HL-60 (cell line): ENCODE data around the gene WWC1.

Experiments used
- GABPA ChIP-seq: IDR thresholded peaks from 2 replicates; pipeline ENCODE4 v1.6.1; 2012; ENCODE audit warnings: low read depth
- POLR2AphosphoS5 ChIP-seq: IDR thresholded peaks from 2 replicates; pipeline ENCODE4 v1.6.1; 2012; ENCODE audit warnings: low read depth
- SPI1 ChIP-seq: IDR thresholded peaks from 2 replicates; pipeline ENCODE4 v1.6.1; 2012; ENCODE audit warnings: low read depth, mild to moderate bottlenecking, borderline replicate concordance
- TF ChIP-seq, protein P1 (sequence below): IDR thresholded peaks from one replicate; pipeline ENCODE4 v1.5.1; 2011; ENCODE audit warnings: low read length, control low read depth, inconsistent platforms; ENCODE audit not compliant: insufficient read depth

DNA sequence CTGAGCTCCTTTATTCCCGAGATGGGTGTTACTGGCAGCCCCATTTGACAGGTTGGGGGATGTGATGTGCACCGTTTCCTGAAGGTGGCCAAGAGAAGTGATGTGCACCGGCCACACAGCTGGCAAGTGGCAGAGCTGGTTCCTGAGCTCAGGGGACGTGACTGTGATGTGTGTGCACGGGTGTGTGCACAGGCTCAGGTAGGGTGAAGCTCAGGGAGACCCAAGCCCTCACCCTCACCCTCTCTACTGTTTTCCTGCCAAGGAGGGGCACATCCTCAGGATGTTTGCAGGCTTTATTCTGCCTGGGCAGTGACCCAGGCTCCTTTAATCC is 56.6 kb downstream of the WWC1 start:
- TF ChIP-seq, protein P1, sequence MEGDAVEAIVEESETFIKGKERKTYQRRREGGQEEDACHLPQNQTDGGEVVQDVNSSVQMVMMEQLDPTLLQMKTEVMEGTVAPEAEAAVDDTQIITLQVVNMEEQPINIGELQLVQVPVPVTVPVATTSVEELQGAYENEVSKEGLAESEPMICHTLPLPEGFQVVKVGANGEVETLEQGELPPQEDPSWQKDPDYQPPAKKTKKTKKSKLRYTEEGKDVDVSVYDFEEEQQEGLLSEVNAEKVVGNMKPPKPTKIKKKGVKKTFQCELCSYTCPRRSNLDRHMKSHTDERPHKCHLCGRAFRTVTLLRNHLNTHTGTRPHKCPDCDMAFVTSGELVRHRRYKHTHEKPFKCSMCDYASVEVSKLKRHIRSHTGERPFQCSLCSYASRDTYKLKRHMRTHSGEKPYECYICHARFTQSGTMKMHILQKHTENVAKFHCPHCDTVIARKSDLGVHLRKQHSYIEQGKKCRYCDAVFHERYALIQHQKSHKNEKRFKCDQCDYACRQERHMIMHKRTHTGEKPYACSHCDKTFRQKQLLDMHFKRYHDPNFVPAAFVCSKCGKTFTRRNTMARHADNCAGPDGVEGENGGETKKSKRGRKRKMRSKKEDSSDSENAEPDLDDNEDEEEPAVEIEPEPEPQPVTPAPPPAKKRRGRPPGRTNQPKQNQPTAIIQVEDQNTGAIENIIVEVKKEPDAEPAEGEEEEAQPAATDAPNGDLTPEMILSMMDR, result no peak
- TF ChIP-seq SPI1 (no peak), POLR2AphosphoS5 (no peak), GABPA (no peak)
